22Rv1 (cell line): ENCODE results near the gene CYS1.

Experiments
- CTCF ChIP-seq: fragments of 450-650 bp; IDR thresholded peaks from 2 replicates; pipeline ENCODE4 v1.5.1; 2017; ENCODE audit warnings: mild to moderate bottlenecking
- ZFX ChIP-seq: fragments of 450-650 bp; IDR thresholded peaks from 2 replicates; pipeline ENCODE4 v1.6.1; 2017; ENCODE audit warnings: antibody characterized with exemption, borderline replicate concordance

GRCh38 chr2:10076988-10077527 lies 3.2 kb downstream of the CYS1 start:
- TF ChIP-seq CTCF: no peak
- no peak for TF ChIP-seq ZFX
